T-helper 17 cell (primary cell): ENCODE data around the gene ITPR1. TPM values are rescaled to one million over a fixed set of nuclear protein-coding genes. Genes with fewer than 3 reads are reported as not detected.

Source experiments
- ATAC-seq: fragments of 150-1000 bp; cut with Tn5 transposase; 2 replicates; pipeline ENCODE4 v1.10.0; 2021; ENCODE audit warnings: mild to moderate bottlenecking, moderate library complexity
- DNase-seq, 3 donors: peaks; one replicate each; pipeline versions ENCODE4 v3.0.0 to v3.0.0-alpha.2; 2020 to 2021
- H3K9me3 ChIP-seq: one replicate; pipeline ENCODE4 v1.7.0; 2013; ENCODE audit warnings: low read length, mild to moderate bottlenecking; ENCODE audit not compliant: control insufficient read depth, poor library complexity, severe bottlenecking
- H3K27ac Mint-ChIP-seq: one replicate; pipeline ENCODE4 v1.8.0; 2022; ENCODE audit warnings: mild to moderate bottlenecking, moderate library complexity, mixed read lengths
- H3K27me3 Mint-ChIP-seq: one replicate; pipeline ENCODE4 v1.8.0; 2022; ENCODE audit warnings: mixed read lengths
- H3K36me3 Mint-ChIP-seq: one replicate; pipeline ENCODE4 v1.8.0; 2022; ENCODE audit warnings: low read depth, mixed read lengths
- H3K4me1 Mint-ChIP-seq: one replicate; pipeline ENCODE4 v1.8.0; 2022; ENCODE audit warnings: mild to moderate bottlenecking, mixed read lengths
- H3K4me3 Mint-ChIP-seq: one replicate; pipeline ENCODE4 v1.8.0; 2022; ENCODE audit warnings: mild to moderate bottlenecking, moderate library complexity, mixed read lengths
- total RNA-seq, 4 donors: library from RNA in 2 of 4; stranded (reverse) in 2 of 4; gene quantifications; one replicate each; pipeline ENCODE4 v1.2.3 and lab custom pipeline; 2022 to 2026

The ITPR1 gene
- total RNA-seq, 2 donors from 2014 or later = 92.0 to 102 TPM

- peaks cover 31% of the 10 kb centered on the region for H3K4me1 Mint-ChIP-seq
- no peak overlapping the region for H3K4me3 Mint-ChIP-seq
- no peak for ATAC-seq
- H3K27ac Mint-ChIP-seq = no peak overlapping the region
- H3K9me3 ChIP-seq = no peaks in the 10 kb centered on the region
- H3K36me3 Mint-ChIP-seq = peaks cover 2% of the 10 kb centered on the region
- DNase-seq = no peak
- no peaks in the 10 kb centered on the region for H3K27me3 Mint-ChIP-seq
Observed at GRCh38 chr3:4564928-4565586, 71.9 kb downstream of the ITPR1 start.

- Mint-ChIP-seq H3K36me3 (peaks cover 2% of the 10 kb centered on the region), H3K4me3 (no peak overlapping the region), H3K27me3 (no peaks in the 10 kb centered on the region), H3K27ac (no peak overlapping the region), H3K4me1 (peaks cover 31% of the 10 kb centered on the region)
- DNase-seq = no peak
- ATAC-seq = no peak
- no peaks in the 10 kb centered on the region for H3K9me3 ChIP-seq
Observed at GRCh38 chr3:4565809-4566501, 72.8 kb downstream of the ITPR1 start.

- ATAC-seq = no peak
- no peaks in the 10 kb centered on the region for H3K9me3 ChIP-seq
- peaks cover 33% of the 10 kb centered on the region for H3K4me1 Mint-ChIP-seq
- H3K4me3 Mint-ChIP-seq = no peak overlapping the region
- H3K36me3 Mint-ChIP-seq = peaks cover 6% of the 10 kb centered on the region
- no peak for DNase-seq
- no peak overlapping the region for H3K27ac Mint-ChIP-seq
- H3K27me3 Mint-ChIP-seq = no peaks in the 10 kb centered on the region
Observed at GRCh38 chr3:4568841-4569240, 75.7 kb downstream of the ITPR1 start.

GRCh38 chr3:4570840-4571621 is 77.9 kb downstream of the ITPR1 start:
- ATAC-seq (no peak), DNase-seq (no peak)
- Mint-ChIP-seq H3K27me3 (no peaks in the 10 kb centered on the region), H3K36me3 (peaks cover 6% of the 10 kb centered on the region), H3K27ac (peak overlapping the region; percentile 47), H3K4me1 (peaks cover 27% of the 10 kb centered on the region), H3K4me3 (no peak overlapping the region)
- no peaks in the 10 kb centered on the region for H3K9me3 ChIP-seq

- no peak overlapping the region for H3K4me3 Mint-ChIP-seq
- no peaks in the 10 kb centered on the region for H3K9me3 ChIP-seq
- no peak for DNase-seq
- H3K27ac Mint-ChIP-seq = peak overlapping the region; percentile 47
- H3K4me1 Mint-ChIP-seq = peaks cover 23% of the 10 kb centered on the region
- no peak for ATAC-seq
- peaks cover 4% of the 10 kb centered on the region for H3K36me3 Mint-ChIP-seq
- no peaks in the 10 kb centered on the region for H3K27me3 Mint-ChIP-seq
Observed at GRCh38 chr3:4571690-4572334, 78.7 kb downstream of the ITPR1 start.

GRCh38 chr3:4573153-4573552 is 80.0 kb downstream of the ITPR1 start:
- no peak overlapping the region for H3K4me3 Mint-ChIP-seq
- no peaks in the 10 kb centered on the region for H3K9me3 ChIP-seq
- DNase-seq (no peak), ATAC-seq (no peak)
- H3K27me3 Mint-ChIP-seq = no peaks in the 10 kb centered on the region
- H3K36me3 Mint-ChIP-seq = peaks cover 4% of the 10 kb centered on the region
- peaks cover 19% of the 10 kb centered on the region for H3K4me1 Mint-ChIP-seq
- H3K27ac Mint-ChIP-seq = peak overlapping the region; percentile 64

GRCh38 chr3:4574426-4574965 is 81.3 kb downstream of the ITPR1 start:
- Mint-ChIP-seq H3K4me1 (peaks cover 20% of the 10 kb centered on the region), H3K36me3 (peaks cover 4% of the 10 kb centered on the region), H3K27ac (no peak overlapping the region), H3K27me3 (no peaks in the 10 kb centered on the region), H3K4me3 (no peak overlapping the region)
- no peak for ATAC-seq
- H3K9me3 ChIP-seq = no peaks in the 10 kb centered on the region
- no peak for DNase-seq

- no peaks in the 10 kb centered on the region for H3K9me3 ChIP-seq
- peaks cover 18% of the 10 kb centered on the region for H3K4me1 Mint-ChIP-seq
- DNase-seq (no peak), ATAC-seq (no peak)
- H3K27ac Mint-ChIP-seq = peak overlapping the region; percentile 59
- H3K27me3 Mint-ChIP-seq = no peaks in the 10 kb centered on the region
- no peak overlapping the region for H3K4me3 Mint-ChIP-seq
- H3K36me3 Mint-ChIP-seq = peaks cover 4% of the 10 kb centered on the region
Observed at GRCh38 chr3:4575381-4575780, 82.2 kb downstream of the ITPR1 start.

- DNase-seq (no peak), ATAC-seq (no peak)
- H3K4me3 Mint-ChIP-seq = no peak overlapping the region
- H3K27me3 Mint-ChIP-seq = no peaks in the 10 kb centered on the region
- peaks cover 4% of the 10 kb centered on the region for H3K36me3 Mint-ChIP-seq
- H3K4me1 Mint-ChIP-seq = peaks cover 21% of the 10 kb centered on the region
- no peaks in the 10 kb centered on the region for H3K9me3 ChIP-seq
- no peak overlapping the region for H3K27ac Mint-ChIP-seq
Observed at GRCh38 chr3:4577721-4578120, 84.6 kb downstream of the ITPR1 start.

GRCh38 chr3:4580346-4581123 is 87.4 kb downstream of the ITPR1 start:
- Mint-ChIP-seq H3K27me3 (no peaks in the 10 kb centered on the region), H3K27ac (no peak overlapping the region), H3K36me3 (no peaks in the 10 kb centered on the region), H3K4me1 (peaks cover 38% of the 10 kb centered on the region), H3K4me3 (no peak overlapping the region)
- no peak for ATAC-seq
- no peaks in the 10 kb centered on the region for H3K9me3 ChIP-seq
- no peak for DNase-seq

GRCh38 chr3:4581124-4581424 is 87.9 kb downstream of the ITPR1 start:
- Mint-ChIP-seq H3K27me3 (no peaks in the 10 kb centered on the region), H3K27ac (no peak overlapping the region)
- ATAC-seq = no peak

GRCh38 chr3:4581498-4581897 is 88.3 kb downstream of the ITPR1 start:
- Mint-ChIP-seq H3K4me1 (peaks cover 40% of the 10 kb centered on the region), H3K27me3 (no peaks in the 10 kb centered on the region), H3K4me3 (no peak overlapping the region), H3K36me3 (no peaks in the 10 kb centered on the region), H3K27ac (no peak overlapping the region)
- ATAC-seq (no peak), DNase-seq (no peak)
- no peaks in the 10 kb centered on the region for H3K9me3 ChIP-seq

More at GRCh38 chr3:4581124-4581424, 87.9 kb downstream of the ITPR1 start:
- no peaks in the 10 kb centered on the region for H3K9me3 ChIP-seq
- no peaks in the 10 kb centered on the region for H3K36me3 Mint-ChIP-seq
- peaks cover 39% of the 10 kb centered on the region for H3K4me1 Mint-ChIP-seq
- no peak for DNase-seq
- H3K4me3 Mint-ChIP-seq = no peak overlapping the region
